Vagina (tissue), 2 donors: Measurements from ENCODE around the gene RPTOR. TPM values are rescaled to one million over a fixed set of nuclear protein-coding genes. Genes with fewer than 3 reads are reported as not detected.
"Not testable (repeated sequence)": the region's sequence is repeated elsewhere in the genome, so short reads cannot be mapped to it uniquely, and the experiment has no call there.

Experiments
- DNase-seq, 2 donors: peaks; one replicate each; pipeline ENCODE4 v3.0.0-alpha.2; 2017; ENCODE audit errors: extremely low spot score in 2 of 2
- H3K27ac ChIP-seq: fragments of 200-600 bp; sonication (generic); one replicate; pipeline ENCODE4 v1.5.1; 2019
- H3K27me3 ChIP-seq: fragments of 200-600 bp; sonication (generic); one replicate; pipeline ENCODE4 v1.5.1; 2019
- H3K36me3 ChIP-seq, 2 donors: fragments of 200-600 bp; sonication (generic); one replicate each; pipeline ENCODE4 v1.5.1; 2017 to 2019
- H3K4me1 ChIP-seq: fragments of 200-600 bp; sonication (generic); one replicate; pipeline ENCODE4 v1.5.1; 2019
- H3K4me3 ChIP-seq, 2 donors: fragments of 200-600 bp; sonication (generic); 1 replicate in 1 of 2; 2 replicates in 1 of 2; pipeline ENCODE4 v1.5.1; 2016 to 2019
- H3K9me3 ChIP-seq: fragments of 200-600 bp; sonication (generic); one replicate; pipeline ENCODE4 v1.5.1; 2019
- POLR2A ChIP-seq, 2 donors: fragments of 450-650 bp; IDR thresholded peaks; one replicate each; pipeline ENCODE4 v1.6.1; 2017; ENCODE audit warnings: antibody characterized with exemption in 2 of 2, mild to moderate bottlenecking in 2 of 2, moderate library complexity in 2 of 2
- POLR2AphosphoS5 ChIP-seq, 2 donors: sonication (generic); formaldehyde crosslinking; IDR thresholded peaks; one replicate each; pipeline ENCODE4 v1.9.0; 2017; ENCODE audit warnings: antibody characterized with exemption in 2 of 2, mild to moderate bottlenecking in 2 of 2, low read depth in 1 of 2; ENCODE audit not compliant: insufficient read depth in 1 of 2
- intact Hi-C: fragments of 100-400 bp; cut with DNase I; formaldehyde crosslinking; loops from one replicate; pipeline ENCODE4 v1.15.1; 2023
- total RNA-seq: library from RNA; depleted of rRNA; stranded (reverse); fragments of >200 nt; gene quantifications from one replicate; pipeline ENCODE4 v1.2.3, GENCODE V29; 2016
- TF ChIP-seq, protein P1 (sequence below), 3 experiments: fragments of 450-650 bp in 2 of 3; fragments of 200-600 bp in 1 of 3; sonication (generic) in 1 of 3; IDR thresholded peaks; one replicate each; pipeline ENCODE4 v1.5.1; 2017 to 2019; ENCODE audit warnings: antibody characterized with exemption in 3 of 3, mild to moderate bottlenecking in 2 of 3, moderate library complexity in 2 of 3

The RPTOR gene
- total RNA-seq, 1 donor from 2014 or later: 38.3 TPM

DNA sequence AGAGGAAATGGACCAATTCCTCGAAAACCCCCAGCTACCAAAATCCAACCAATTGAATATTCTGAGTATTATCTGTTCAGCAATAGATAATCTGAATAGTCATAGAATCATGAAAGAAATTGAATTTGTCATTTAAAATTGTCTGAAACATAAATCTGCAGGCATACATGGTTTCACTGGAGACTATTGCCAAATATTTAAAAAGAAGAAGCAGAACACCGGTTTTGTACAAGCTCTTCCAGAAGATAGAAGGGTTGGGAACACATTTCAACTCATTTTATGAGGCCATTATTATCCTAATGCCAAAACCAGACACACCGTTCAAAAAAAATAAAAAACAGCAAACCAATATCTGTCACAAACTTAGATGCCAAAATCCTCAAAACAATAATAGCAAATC, 195.5 kb downstream of the RPTOR start:
- no peaks in the 10 kb centered on the region for H3K4me1 ChIP-seq
- H3K27me3 ChIP-seq: no peaks in the 10 kb centered on the region
- no peak overlapping the region for H3K4me3 ChIP-seq
- H3K9me3 ChIP-seq: no peaks in the 10 kb centered on the region
- no peak for DNase-seq
- H3K27ac ChIP-seq: no peak overlapping the region
- intact Hi-C loops: no loop called here
- TF ChIP-seq POLR2AphosphoS5 (IDR thresholded peaks at IDR 0.05; ENCODE audit: insufficient read depth in 1 of 2, low read depth in 1 of 2): no peak
- TF ChIP-seq POLR2A (IDR thresholded peaks at IDR 0.05): no peak
- TF ChIP-seq, protein P1, sequence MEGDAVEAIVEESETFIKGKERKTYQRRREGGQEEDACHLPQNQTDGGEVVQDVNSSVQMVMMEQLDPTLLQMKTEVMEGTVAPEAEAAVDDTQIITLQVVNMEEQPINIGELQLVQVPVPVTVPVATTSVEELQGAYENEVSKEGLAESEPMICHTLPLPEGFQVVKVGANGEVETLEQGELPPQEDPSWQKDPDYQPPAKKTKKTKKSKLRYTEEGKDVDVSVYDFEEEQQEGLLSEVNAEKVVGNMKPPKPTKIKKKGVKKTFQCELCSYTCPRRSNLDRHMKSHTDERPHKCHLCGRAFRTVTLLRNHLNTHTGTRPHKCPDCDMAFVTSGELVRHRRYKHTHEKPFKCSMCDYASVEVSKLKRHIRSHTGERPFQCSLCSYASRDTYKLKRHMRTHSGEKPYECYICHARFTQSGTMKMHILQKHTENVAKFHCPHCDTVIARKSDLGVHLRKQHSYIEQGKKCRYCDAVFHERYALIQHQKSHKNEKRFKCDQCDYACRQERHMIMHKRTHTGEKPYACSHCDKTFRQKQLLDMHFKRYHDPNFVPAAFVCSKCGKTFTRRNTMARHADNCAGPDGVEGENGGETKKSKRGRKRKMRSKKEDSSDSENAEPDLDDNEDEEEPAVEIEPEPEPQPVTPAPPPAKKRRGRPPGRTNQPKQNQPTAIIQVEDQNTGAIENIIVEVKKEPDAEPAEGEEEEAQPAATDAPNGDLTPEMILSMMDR (IDR thresholded peaks at IDR 0.05): no peak
- H3K36me3 ChIP-seq: no peaks in the 10 kb centered on the region

DNA sequence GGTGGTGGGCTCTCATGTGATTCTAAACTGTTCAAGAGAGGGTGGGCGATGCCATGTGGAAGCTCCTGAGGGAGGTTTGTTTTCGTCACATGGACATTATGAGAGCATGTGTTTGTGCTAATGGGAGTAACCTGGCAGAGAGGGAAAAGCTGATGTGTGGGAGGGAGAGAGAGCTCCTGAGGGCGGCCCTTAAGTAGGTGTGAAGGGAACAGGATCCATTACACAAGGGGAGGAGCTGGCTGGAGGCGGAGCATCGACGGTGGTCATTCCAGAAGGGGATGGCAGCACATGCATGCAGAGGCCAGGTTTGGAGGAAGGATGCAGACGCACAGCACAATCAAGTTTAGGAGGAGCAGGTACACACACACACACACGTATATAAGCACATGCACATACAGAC, 197.5 kb downstream of the RPTOR start:
- intact Hi-C loops: no loop called here
- H3K36me3 ChIP-seq: no peaks in the 10 kb centered on the region
- H3K9me3 ChIP-seq: no peaks in the 10 kb centered on the region
- H3K4me3 ChIP-seq: no peak overlapping the region
- TF ChIP-seq POLR2A (IDR thresholded peaks at IDR 0.05): no peak
- no peak for TF ChIP-seq POLR2AphosphoS5 (IDR thresholded peaks at IDR 0.05; ENCODE audit: insufficient read depth in 1 of 2, low read depth in 1 of 2)
- TF ChIP-seq, protein P1 (IDR thresholded peaks at IDR 0.05): no peak
- H3K27ac ChIP-seq: no peak overlapping the region
- H3K4me1 ChIP-seq: no peaks in the 10 kb centered on the region
- no peaks in the 10 kb centered on the region for H3K27me3 ChIP-seq
- no peak for DNase-seq

DNA sequence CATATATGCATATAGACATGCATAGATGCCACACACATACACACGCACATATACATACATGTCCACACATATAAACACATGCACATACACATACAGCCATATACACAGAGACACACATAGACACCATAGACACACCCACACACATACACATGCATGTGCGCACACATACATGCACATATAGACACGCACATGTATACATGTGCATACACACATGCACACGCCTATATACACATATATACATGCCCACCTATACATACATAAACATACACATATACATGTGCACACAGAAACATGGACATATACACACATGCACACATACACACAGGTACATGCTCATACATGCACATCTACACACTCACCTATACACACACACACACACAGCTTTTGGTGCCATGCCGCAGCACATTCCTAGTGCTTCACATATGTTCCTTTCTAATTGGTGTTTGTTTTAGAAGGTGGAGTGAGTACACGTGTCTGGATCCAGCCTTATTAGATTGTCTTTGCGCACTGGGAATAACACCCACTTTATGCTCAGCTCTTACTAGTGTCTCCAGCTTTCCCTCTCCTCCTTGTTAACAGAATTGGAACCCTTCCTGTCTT, 198.0 kb downstream of the RPTOR start:
- no peak for DNase-seq
- Histone ChIP-seq H3K36me3 (no peaks in the 10 kb centered on the region), H3K9me3 (no peaks in the 10 kb centered on the region), H3K27ac (no peak overlapping the region), H3K27me3 (no peaks in the 10 kb centered on the region), H3K4me1 (no peaks in the 10 kb centered on the region), H3K4me3 (no peak overlapping the region)
- intact Hi-C loops: no loop called here
- TF ChIP-seq POLR2AphosphoS5 (IDR thresholded peaks at IDR 0.05; ENCODE audit: insufficient read depth in 1 of 2, low read depth in 1 of 2) (no peak), POLR2A (IDR thresholded peaks at IDR 0.05) (no peak)

GRCh38 chr17:80743181-80743771, 198.6 kb downstream of the RPTOR start:
- H3K27me3 ChIP-seq: no peaks in the 10 kb centered on the region
- no peaks in the 10 kb centered on the region for H3K36me3 ChIP-seq
- TF ChIP-seq, protein P1 (IDR thresholded peaks at IDR 0.05): no peak
- no peak for TF ChIP-seq POLR2AphosphoS5 (IDR thresholded peaks at IDR 0.05; ENCODE audit: insufficient read depth in 1 of 2, low read depth in 1 of 2)
- TF ChIP-seq POLR2A (IDR thresholded peaks at IDR 0.05): no peak
- H3K27ac ChIP-seq: no peak overlapping the region
- H3K4me3 ChIP-seq: no peak overlapping the region
- no peak for DNase-seq
- no peaks in the 10 kb centered on the region for H3K9me3 ChIP-seq
- no peaks in the 10 kb centered on the region for H3K4me1 ChIP-seq
- intact Hi-C loops: no loop called here

- H3K9me3 ChIP-seq, H3K27ac ChIP-seq, H3K27me3 ChIP-seq, intact Hi-C loops, H3K4me3 ChIP-seq, DNase-seq, H3K4me1 ChIP-seq, H3K36me3 ChIP-seq: not testable (repeated sequence)
Observed at GRCh38 chr17:80743973-80744372, 199.3 kb downstream of the RPTOR start.

GRCh38 chr17:80744725-80745124, 200.1 kb downstream of the RPTOR start:
- H3K36me3 ChIP-seq, H3K4me1 ChIP-seq, intact Hi-C loops, H3K9me3 ChIP-seq, DNase-seq, H3K4me3 ChIP-seq, H3K27me3 ChIP-seq, H3K27ac ChIP-seq: not testable (repeated sequence)
